ENCODE results near the gene MFRP.

MFRP gene

DNA sequence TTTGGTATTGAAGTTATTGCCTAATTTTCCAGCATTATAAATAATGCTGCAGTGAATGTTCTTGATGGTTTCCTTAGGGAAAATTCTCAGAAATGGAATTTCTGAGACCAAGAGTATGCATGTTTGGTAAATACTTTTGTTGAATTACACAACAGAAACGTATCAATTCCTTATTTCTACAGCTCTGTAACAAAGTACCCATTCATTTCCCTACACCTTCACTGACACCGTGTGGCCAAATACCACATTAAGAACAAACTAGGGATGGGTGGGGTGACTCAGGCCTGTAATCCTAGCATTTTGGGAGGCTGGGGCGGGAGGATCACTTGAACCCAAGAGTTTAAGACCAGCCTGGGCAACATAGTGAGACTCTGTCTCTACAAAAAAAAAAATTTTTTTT lies 51.3 kb downstream of the MFRP start:
- no peak for DNase-seq
- ATAC-seq = no peak

DNA sequence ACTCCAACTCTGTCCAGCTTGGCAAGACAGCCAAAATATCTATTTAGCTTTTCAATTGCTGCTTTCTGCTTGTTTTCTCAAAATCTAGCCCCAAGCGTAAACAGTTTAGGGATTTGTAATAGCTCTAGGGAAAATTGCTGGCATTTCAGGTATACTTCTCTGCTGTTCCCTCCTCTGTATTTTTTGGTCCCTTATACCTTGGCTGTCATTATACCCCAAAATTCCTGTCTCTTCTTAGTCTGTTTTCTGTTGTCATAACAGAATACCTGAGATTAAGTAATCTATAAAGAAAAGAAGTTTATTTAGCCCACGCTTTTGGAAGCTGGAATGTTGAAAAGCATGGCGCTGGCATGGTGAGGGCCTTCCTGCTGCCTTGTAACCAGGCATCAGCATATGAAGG lies 53.0 kb downstream of the MFRP start:
- ATAC-seq = no peak
- no peak for DNase-seq

DNA sequence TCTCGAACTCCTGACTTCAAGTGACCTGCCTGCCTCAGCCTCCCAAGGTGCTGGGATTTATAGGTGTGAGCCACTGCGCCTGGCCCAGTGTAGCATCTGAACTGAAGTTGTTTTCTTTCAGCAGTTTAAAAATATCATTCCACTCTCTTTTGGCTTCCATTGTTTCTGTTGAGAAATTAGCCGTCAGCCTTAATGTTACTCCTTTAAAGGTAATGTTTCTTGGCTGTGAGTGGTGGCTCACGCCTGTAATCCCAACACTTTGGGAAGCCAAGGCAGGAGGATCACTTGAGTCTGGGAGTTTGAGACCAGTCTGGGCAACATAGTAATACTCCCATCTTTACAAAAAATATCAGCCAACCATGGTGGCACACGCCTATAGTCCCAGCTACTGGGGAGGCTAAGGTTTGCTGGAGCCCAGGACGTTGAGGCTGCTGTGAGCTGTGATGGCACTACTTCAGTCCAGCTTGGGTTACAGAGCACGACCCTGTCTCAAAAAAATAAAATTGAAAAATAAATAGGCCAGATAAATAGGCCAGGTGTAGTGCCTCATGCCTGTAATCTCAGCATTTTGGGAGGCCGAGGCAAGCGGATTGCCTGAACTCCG lies 55.5 kb downstream of the MFRP start:
- ATAC-seq (no peak), DNase-seq (no peak)

Measured in stimulated activated naive CD8-positive, alpha-beta T cell treated with anti-CD3 and anti-CD28 coated beads, Interleukin-15, Interleukin-2, amounts not matched to agents 100 U/mL and 50 U/mL, for 24 hours (primary cell).